LNCaP clone FGC (cell line): ENCODE data around the gene CPAMD8.
A peak's percentile ranks its signal among the peaks of the same experiment; 100 is the strongest.
"Not testable (repeated sequence)": the region's sequence is repeated elsewhere in the genome, so short reads cannot be mapped to it uniquely, and the experiment has no call there.

Source experiments
- DNase-seq: peaks from one replicate; pipeline ENCODE4 v3.0.0-alpha.2; 2011; ENCODE audit warnings: low read depth
- H3K4me3 ChIP-seq: 2 replicates; pipeline ENCODE4 v1.5.1; 2011; ENCODE audit warnings: mild to moderate bottlenecking, low read depth, low read length, control low read depth
- CTCF ChIP-seq: IDR thresholded peaks from 2 replicates; pipeline ENCODE4 v1.5.1; 2012; ENCODE audit warnings: mild to moderate bottlenecking; ENCODE audit not compliant: control insufficient read depth, insufficient read depth; ENCODE audit errors: extremely low read depth

Gene CPAMD8

GRCh38 chr19:17021328-17021727, 5.3 kb downstream of the CPAMD8 start:
- no peak for TF ChIP-seq CTCF
- DNase-seq, result no peak
- H3K4me3 ChIP-seq, result no peak overlapping the region

GRCh38 chr19:17020823-17021222, 5.8 kb downstream of the CPAMD8 start:
- H3K4me3 ChIP-seq, result no peak overlapping the region
- no peak for TF ChIP-seq CTCF
- no peak for DNase-seq

GRCh38 chr19:17020385-17020784, 6.2 kb downstream of the CPAMD8 start:
- DNase-seq, result no peak
- TF ChIP-seq CTCF, result no peak
- no peak overlapping the region for H3K4me3 ChIP-seq

- H3K4me3 ChIP-seq, result not testable (repeated sequence)
- DNase-seq, result peak; percentile 44
Observed at GRCh38 chr19:17014212-17014861, 12.3 kb downstream of the CPAMD8 start.

- TF ChIP-seq CTCF, result no peak
- no peak overlapping the region for H3K4me3 ChIP-seq
- no peak for DNase-seq
Observed at GRCh38 chr19:17011485-17011884, 15.1 kb downstream of the CPAMD8 start.

GRCh38 chr19:17006579-17006978, 20.0 kb downstream of the CPAMD8 start:
- H3K4me3 ChIP-seq, result no peak overlapping the region
- no peak for DNase-seq
- TF ChIP-seq CTCF, result no peak

GRCh38 chr19:17005000-17005399, 21.6 kb downstream of the CPAMD8 start:
- H3K4me3 ChIP-seq, result no peak overlapping the region
- TF ChIP-seq CTCF, result no peak
- no peak for DNase-seq
